Endothelial cell of umbilical vein (primary cell): Measurements from ENCODE around the gene CTBP1. TPM values are rescaled to one million over a fixed set of nuclear protein-coding genes. Genes with fewer than 3 reads are reported as not detected.

Source experiments
- BruUV-seq: library from RNA; stranded (reverse); fragments of 400-500 nt; replicated peaks from 2 replicates; lab custom pipeline; 2021; lab: Mats Ljungman, UMichigan
- CTCF ChIA-PET: fragments of 300-600, 350-600 bp; sonication (Branson Sonifier 250); formaldehyde crosslinking; loops from one replicate; lab custom pipeline; 2021; ENCODE audit warnings: antibody characterized with exemption, inconsistent platforms; lab: Charles Lee
- POLR2A ChIA-PET: fragments of 300-600, 350-600 bp; sonication (Branson Sonifier 250); formaldehyde crosslinking; loops from one replicate; lab custom pipeline; 2021; ENCODE audit warnings: antibody characterized with exemption, inconsistent platforms; lab: Charles Lee
- DNase-seq: peaks from one replicate; pipeline ENCODE4 v3.0.0-alpha.2; 2011; ENCODE audit warnings: low read depth, low spot score
- FAIRE-seq: peaks from 2 replicates; lab custom pipeline; 2011; peaks lifted over from hg19 to GRCh38; lab: Jason Lieb, UNC
- H2AFZ ChIP-seq: 2 replicates; pipeline ENCODE4 v1.6.0; 2012; ENCODE audit warnings: low read depth, low read length, control low read depth, inconsistent platforms
- H3K27ac ChIP-seq: 2 replicates; pipeline ENCODE4 v1.5.1; 2011; ENCODE audit warnings: low read depth, mild to moderate bottlenecking, control low read depth, low read length, moderate library complexity; ENCODE audit not compliant: insufficient read depth
- H3K27me3 ChIP-seq, 2 experiments: 2 replicates each; pipeline versions ENCODE4 v1.6.0 to v1.6.1; 2011; ENCODE audit warnings: low read length in 2 of 2, mixed read lengths in 1 of 2; ENCODE audit not compliant: control insufficient read depth in 2 of 2, insufficient read depth in 2 of 2
- H3K36me3 ChIP-seq, 2 experiments: 2 replicates in 1 of 2; 3 replicates in 1 of 2; pipeline ENCODE4 v1.5.1; 2011; ENCODE audit warnings: low read length in 2 of 2, mild to moderate bottlenecking in 1 of 2, moderate library complexity in 1 of 2; ENCODE audit not compliant: control insufficient read depth in 2 of 2, insufficient read depth in 2 of 2; ENCODE audit errors: extremely low read depth in 1 of 2
- H3K4me1 ChIP-seq: 3 replicates; pipeline ENCODE4 v1.5.1; 2011; ENCODE audit warnings: mild to moderate bottlenecking, low read length; ENCODE audit not compliant: control insufficient read depth, insufficient read depth; ENCODE audit errors: extremely low read depth
- H3K4me2 ChIP-seq: 2 replicates; pipeline ENCODE4 v1.6.1; 2011; ENCODE audit warnings: low read length, control low read depth, mixed read lengths; ENCODE audit not compliant: insufficient read depth
- H3K4me3 ChIP-seq, 3 experiments: fragments of 200-600 bp in 1 of 3; sonication (generic), shearing (Covaris generic) in 1 of 3; replicated peaks in 1 of 3; 2 replicates each; pipeline ENCODE4 v1.5.1; 2011 to 2016; ENCODE audit warnings: control low read depth in 3 of 3, low read length in 3 of 3, mild to moderate bottlenecking in 2 of 3, inconsistent platforms in 1 of 3, low read depth in 1 of 3, moderate library complexity in 1 of 3; ENCODE audit not compliant: insufficient read depth in 1 of 3
- H3K79me2 ChIP-seq: 2 replicates; pipeline ENCODE4 v1.6.0; 2012; ENCODE audit warnings: low read length, inconsistent platforms; ENCODE audit not compliant: control insufficient read depth, insufficient read depth
- H3K9ac ChIP-seq: replicated peaks from 2 replicates; pipeline ENCODE3; 2011; ENCODE audit warnings: low read length, control low read depth; ENCODE audit not compliant: insufficient read depth; ENCODE audit errors: extremely low read depth
- H3K9me1 ChIP-seq: replicated peaks from 3 replicates; pipeline ENCODE4 v1.6.0; 2011; ENCODE audit warnings: mild to moderate bottlenecking, low read length; ENCODE audit not compliant: control insufficient read depth, insufficient read depth; ENCODE audit errors: extremely low read depth
- H3K9me3 ChIP-seq: replicated peaks from 2 replicates; pipeline ENCODE4 v1.5.1; 2012; ENCODE audit warnings: low read length, inconsistent platforms; ENCODE audit not compliant: control insufficient read depth, insufficient read depth
- H4K20me1 ChIP-seq: replicated peaks from 2 replicates; pipeline ENCODE3; 2011; ENCODE audit warnings: mild to moderate bottlenecking, low read length; ENCODE audit not compliant: control insufficient read depth, insufficient read depth; ENCODE audit errors: extremely low read depth
- CTCF ChIP-seq, 2 donors: IDR thresholded peaks; 1 replicate in 1 of 2; 2 replicates in 1 of 2; pipeline ENCODE4 v1.5.1; 2011; ENCODE audit warnings: low read length in 2 of 2, mild to moderate bottlenecking in 2 of 2, moderate library complexity in 2 of 2, control low read depth in 1 of 2, inconsistent platforms in 1 of 2, low read depth in 1 of 2; ENCODE audit not compliant: insufficient read depth in 1 of 2; ENCODE audit errors: extremely low read depth in 1 of 2
- EZH2 ChIP-seq: IDR thresholded peaks from 2 replicates; pipeline ENCODE4 v1.6.1; 2012; ENCODE audit warnings: borderline replicate concordance, low read depth, mild to moderate bottlenecking, moderate library complexity, low read length, inconsistent platforms; ENCODE audit not compliant: severe bottlenecking
- FOS ChIP-seq: IDR thresholded peaks from 2 replicates; pipeline ENCODE4 v1.6.1; 2011; ENCODE audit warnings: mild to moderate bottlenecking, low read length, moderate library complexity, borderline replicate concordance; ENCODE audit not compliant: insufficient read depth
- GATA2 ChIP-seq: IDR thresholded peaks from 2 replicates; pipeline ENCODE4 v1.7.0; 2011; ENCODE audit warnings: low read depth, mild to moderate bottlenecking, moderate library complexity, mixed read lengths, low read length; ENCODE audit not compliant: insufficient read length, insufficient read depth
- JUN ChIP-seq: IDR thresholded peaks from 2 replicates; pipeline ENCODE4 v1.6.1; 2011; ENCODE audit warnings: borderline replicate concordance, low read depth; ENCODE audit not compliant: insufficient read length, insufficient read depth
- MAX ChIP-seq: IDR thresholded peaks from 2 replicates; pipeline ENCODE4 v1.6.1; 2011; ENCODE audit not compliant: insufficient read depth, insufficient read length
- MYC ChIP-seq: IDR thresholded peaks from one replicate; pipeline ENCODE4 v1.6.1; 2011; ENCODE audit warnings: mild to moderate bottlenecking, low read depth, low read length
- POLR2A ChIP-seq: IDR thresholded peaks from 2 replicates; pipeline ENCODE4 v1.6.1; 2012; ENCODE audit warnings: low read depth, mild to moderate bottlenecking, control low read depth, low read length
- POLR2AphosphoS5 ChIP-seq: IDR thresholded peaks from 2 replicates; pipeline ENCODE4 v1.6.1; 2012; ENCODE audit warnings: low read depth, mild to moderate bottlenecking, control low read depth, low read length, moderate library complexity; ENCODE audit not compliant: insufficient read depth
- dilution Hi-C: fragments of 300-500 bp; cut with MboI; formaldehyde crosslinking; loops from one replicate; pipeline ENCODE4 v1.15.0; 2019; ENCODE audit warnings: low sequenced_read_pairs; ENCODE audit not compliant: extremely low pct_ligation_motif_present
- intact Hi-C: fragments of 100-400 bp; cut with micrococcal nuclease; formaldehyde crosslinking; loops from one replicate; pipeline ENCODE4 v1.10.0; 2022
- polyA plus RNA-seq, 4 experiments: library from polyadenylated mRNA; depleted of rRNA in 3 of 4; stranded (reverse) in 3 of 4; unstranded in 1 of 4; fragments of >200 nt; gene quantifications; 2 replicates each; pipeline versions ENCODE4 v1.2.1 to v1.2.3, GENCODE V29; 2011 to 2012; ENCODE audit warnings: missing spikeins in 1 of 4
- total RNA-seq: library from RNA; stranded (reverse); gene quantifications from 2 replicates; pipeline ENCODE4 v1.2.3, GENCODE V29; 2021

Gene CTBP1
- total and polyA plus RNA-seq, 2 donors (not counting 3 experiments of a cell fraction or from before 2014, with no cell fraction given) = 165 to 167 TPM

- ChIA-PET CTCF (no interaction called here), POLR2A (no interaction called here)
- Histone ChIP-seq H3K9ac (no peak overlapping the region), H3K4me1 (peaks cover 4% of the 10 kb centered on the region), H2AFZ (no peak overlapping the region), H3K4me3 (no peak overlapping the region), H3K79me2 (peaks cover 8% of the 10 kb centered on the region), H3K9me3 (no peaks in the 10 kb centered on the region), H4K20me1 (no peaks in the 10 kb centered on the region), H3K4me2 (no peak overlapping the region), H3K27ac (no peak overlapping the region), H3K9me1 (no peaks in the 10 kb centered on the region), H3K27me3 (peaks cover 0 to 5% of the 10 kb centered on the region in 2 experiments), H3K36me3 (no peaks in the 10 kb centered on the region)
- FAIRE-seq (no peak), DNase-seq (no peak)
- TF ChIP-seq POLR2AphosphoS5 (no peak), CTCF (IDR thresholded peaks at IDR 0.05; ENCODE audit: extremely low read depth in 1 of 2, insufficient read depth in 1 of 2, low read depth in 1 of 2, low read length in 2 of 2) (no peak), FOS (no peak), JUN (no peak), MYC (no peak), EZH2 (no peak), GATA2 (no peak), MAX (no peak), POLR2A (no peak)
- BruUV-seq = no TSS peak
- dilution Hi-C loops = no loop called here
- intact Hi-C loops = no loop called here
These were observed 4.9 kb upstream of the CTBP1 start for GRCh38 chr4:1253831-1254230.
